Cardiac muscle cell (in vitro differentiated cells and primary cell): ENCODE measurements around the gene CARS2. TPM values are rescaled to one million over a fixed set of nuclear protein-coding genes. Genes with fewer than 3 reads are reported as not detected.

Experiments
- DNase-seq, 2 donors: peaks; one replicate each; pipeline versions ENCODE4 v3.0.0 to v3.0.0-alpha.2; 2010 to 2017; ENCODE audit warnings: low read depth in 1 of 2, low spot score in 1 of 2
- H3K27ac ChIP-seq: fragments of 200-600 bp; sonication (generic); 2 replicates; pipeline ENCODE4 v1.5.1; 2016
- H3K27me3 ChIP-seq: fragments of 200-600 bp; sonication (generic); 2 replicates; pipeline ENCODE4 v1.6.0; 2016; ENCODE audit warnings: control low read depth
- H3K36me3 ChIP-seq: fragments of 200-600 bp; sonication (generic); 2 replicates; pipeline ENCODE4 v1.5.1; 2016; ENCODE audit warnings: control low read depth
- H3K4me1 ChIP-seq: fragments of 200-600 bp; sonication (generic); 2 replicates; pipeline ENCODE4 v1.8.1; 2017; ENCODE audit warnings: low read depth, mild to moderate bottlenecking, mixed run types
- H3K4me3 ChIP-seq: fragments of 200-600 bp; sonication (generic); 2 replicates; pipeline ENCODE4 v1.5.1; 2016; ENCODE audit warnings: mild to moderate bottlenecking
- H3K9me3 ChIP-seq: fragments of 200-600 bp; sonication (generic); 2 replicates; pipeline ENCODE4 v1.5.1; 2017; ENCODE audit warnings: low read depth, mild to moderate bottlenecking, control low read depth
- CTCF ChIP-seq: IDR thresholded peaks from 2 replicates; pipeline ENCODE4 v1.5.1; 2012; ENCODE audit warnings: low read depth, mild to moderate bottlenecking, low read length
- polyA plus RNA-seq: library from polyadenylated mRNA; unstranded; fragments of >200 nt; fragmentation: Nextera tagmentation; extraction: Ambion mirVana; gene quantifications from 2 replicates; pipeline ENCODE4 v1.2.1, GENCODE V29; 2016
- total RNA-seq: library from RNA; depleted of rRNA; stranded (reverse); fragments of >200 nt; gene quantifications from 2 replicates; pipeline ENCODE4 v1.2.3, GENCODE V29; 2016

The CARS2 gene
- total and polyA plus RNA-seq, 2 experiments from 2014 or later = 58.2 to 94.6 TPM

GRCh38 chr13:110649551-110649950 lies 56.4 kb downstream of the CARS2 start:
- H3K27ac ChIP-seq = no peak overlapping the region
- no peaks in the 10 kb centered on the region for H3K9me3 ChIP-seq
- no peak for TF ChIP-seq CTCF
- peaks cover 2% of the 10 kb centered on the region for H3K4me1 ChIP-seq
- peaks cover 10% of the 10 kb centered on the region for H3K36me3 ChIP-seq
- no peaks in the 10 kb centered on the region for H3K27me3 ChIP-seq
- H3K4me3 ChIP-seq = no peak overlapping the region
- DNase-seq = no peak

- no peaks in the 10 kb centered on the region for H3K27me3 ChIP-seq
- no peak overlapping the region for H3K27ac ChIP-seq
- peaks cover 14% of the 10 kb centered on the region for H3K36me3 ChIP-seq
- H3K4me1 ChIP-seq = peaks cover 3% of the 10 kb centered on the region
- no peak overlapping the region for H3K4me3 ChIP-seq
- no peak for DNase-seq
- no peak for TF ChIP-seq CTCF
- H3K9me3 ChIP-seq = no peaks in the 10 kb centered on the region
Observed at GRCh38 chr13:110648848-110649421, 57.0 kb downstream of the CARS2 start.

GRCh38 chr13:110648146-110648819 lies 57.6 kb downstream of the CARS2 start:
- no peak for DNase-seq
- Histone ChIP-seq H3K4me3 (no peak overlapping the region), H3K36me3 (peaks cover 17% of the 10 kb centered on the region), H3K4me1 (peaks cover 3% of the 10 kb centered on the region), H3K27me3 (no peaks in the 10 kb centered on the region), H3K9me3 (no peaks in the 10 kb centered on the region), H3K27ac (no peak overlapping the region)
- TF ChIP-seq CTCF = no peak

GRCh38 chr13:110647365-110647737 lies 58.6 kb downstream of the CARS2 start:
- H3K4me1 ChIP-seq = peaks cover 3% of the 10 kb centered on the region
- no peak for DNase-seq
- no peaks in the 10 kb centered on the region for H3K9me3 ChIP-seq
- H3K27me3 ChIP-seq = no peaks in the 10 kb centered on the region
- H3K36me3 ChIP-seq = peaks cover 18% of the 10 kb centered on the region
- H3K4me3 ChIP-seq = no peak overlapping the region
- no peak overlapping the region for H3K27ac ChIP-seq
- no peak for TF ChIP-seq CTCF

GRCh38 chr13:110646442-110647364 lies 59.2 kb downstream of the CARS2 start:
- no peaks in the 10 kb centered on the region for H3K9me3 ChIP-seq
- no peak for DNase-seq
- H3K27ac ChIP-seq = no peak overlapping the region
- no peaks in the 10 kb centered on the region for H3K27me3 ChIP-seq
- H3K4me3 ChIP-seq = no peak overlapping the region
- peaks cover 3% of the 10 kb centered on the region for H3K4me1 ChIP-seq
- peaks cover 21% of the 10 kb centered on the region for H3K36me3 ChIP-seq
- TF ChIP-seq CTCF = no peak
